PC-9 (cell line): ENCODE measurements around the gene LRRC26. TPM values are rescaled to one million over a fixed set of nuclear protein-coding genes. Genes with fewer than 3 reads are reported as not detected.

Source experiments
- BruUV-seq: library from RNA; stranded (reverse); fragments of 400-500 nt; replicated peaks from 2 replicates; lab custom pipeline; 2021; lab: Mats Ljungman, UMichigan
- CTCF ChIA-PET: fragments of 300-600 bp; sonication (Branson Sonifier 250); formaldehyde crosslinking; loops from one replicate; lab custom pipeline; 2022; ENCODE audit warnings: antibody characterized with exemption; lab: Charles Lee
- POLR2A ChIA-PET: fragments of 300-600 bp; sonication (Branson Sonifier 250); formaldehyde crosslinking; loops from one replicate; lab custom pipeline; 2022; ENCODE audit warnings: antibody characterized with exemption; ENCODE audit not compliant: unreplicated experiment; lab: Charles Lee
- DNase-seq, 2 experiments: peaks; one replicate each; pipeline versions ENCODE4 v3.0.0 to v3.0.0-alpha.2; 2015 to 2022; ENCODE audit warnings: mixed read lengths in 1 of 2
- H2AFZ ChIP-seq: fragments of 200-600 bp; sonication (generic); 2 replicates; pipeline ENCODE4 v1.8.1; 2017; ENCODE audit warnings: antibody characterized with exemption
- H3F3A ChIP-seq: fragments of 200-600 bp; sonication (generic); 2 replicates; pipeline ENCODE4 v1.8.1; 2017; ENCODE audit warnings: antibody characterized with exemption, mild to moderate bottlenecking, low read depth; ENCODE audit not compliant: insufficient read depth
- H3K27ac ChIP-seq: fragments of 200-600 bp; sonication (generic); 2 replicates; pipeline ENCODE4 v1.6.1; 2016; ENCODE audit warnings: mixed run types
- H3K27me3 ChIP-seq: fragments of 200-600 bp; sonication (generic); 2 replicates; pipeline ENCODE4 v1.6.1; 2016; ENCODE audit warnings: low read depth, mixed run types; ENCODE audit not compliant: insufficient read depth
- H3K36me3 ChIP-seq: fragments of 200-600 bp; sonication (generic); 2 replicates; pipeline ENCODE4 v1.6.1; 2016; ENCODE audit warnings: low read depth, mixed run types
- H3K4me1 ChIP-seq: fragments of 200-600 bp; sonication (generic); replicated peaks from 2 replicates; pipeline ENCODE4 v1.6.1; 2016; ENCODE audit warnings: mixed run types; ENCODE audit not compliant: insufficient read depth
- H3K4me2 ChIP-seq: fragments of 200-600 bp; sonication (generic); 2 replicates; pipeline ENCODE4 v1.6.1; 2017; ENCODE audit warnings: mixed run types
- H3K4me3 ChIP-seq: fragments of 200-600 bp; sonication (generic); 2 replicates; pipeline ENCODE4 v1.6.1; 2016; ENCODE audit warnings: mixed run types
- H3K79me2 ChIP-seq: fragments of 200-600 bp; sonication (generic); 2 replicates; pipeline ENCODE4 v1.6.1; 2017; ENCODE audit warnings: low read depth, mixed run types
- H3K9me2 ChIP-seq: fragments of 200-600 bp; sonication (generic); 2 replicates; pipeline ENCODE4 v1.8.1; 2017; ENCODE audit warnings: mild to moderate bottlenecking; ENCODE audit not compliant: insufficient read depth
- H3K9me3 ChIP-seq: fragments of 200-600 bp; sonication (generic); 2 replicates; pipeline ENCODE4 v1.8.1; 2016; ENCODE audit warnings: low read depth; ENCODE audit not compliant: insufficient read depth
- H4K20me1 ChIP-seq: fragments of 200-600 bp; sonication (generic); 2 replicates; pipeline ENCODE4 v1.8.1; 2017; ENCODE audit not compliant: insufficient read depth
- EZH2 ChIP-seq: fragments of 200-600 bp; sonication (generic); IDR thresholded peaks from 2 replicates; pipeline ENCODE4 v1.8.0; 2017; ENCODE audit warnings: antibody characterized with exemption, low read depth
- intact Hi-C: fragments of 100-400 bp; cut with micrococcal nuclease; formaldehyde crosslinking; loops from one replicate; pipeline ENCODE4 v1.10.0; 2022; ENCODE audit not compliant: unreplicated experiment
- total RNA-seq: library from RNA; stranded (reverse); gene quantifications from 2 replicates; pipeline ENCODE4 v1.2.3, GENCODE V29; 2021
- TF ChIP-seq, protein P1 (sequence below): fragments of 200-600 bp; sonication (generic); conservative IDR thresholded peaks from 2 replicates; pipeline ENCODE4 v1.6.1; 2017; ENCODE audit warnings: mixed run types, antibody characterized with exemption, mild to moderate bottlenecking, moderate library complexity

Gene LRRC26
- total RNA-seq, 1 experiment from 2014 or later: 2.3 TPM

DNA sequence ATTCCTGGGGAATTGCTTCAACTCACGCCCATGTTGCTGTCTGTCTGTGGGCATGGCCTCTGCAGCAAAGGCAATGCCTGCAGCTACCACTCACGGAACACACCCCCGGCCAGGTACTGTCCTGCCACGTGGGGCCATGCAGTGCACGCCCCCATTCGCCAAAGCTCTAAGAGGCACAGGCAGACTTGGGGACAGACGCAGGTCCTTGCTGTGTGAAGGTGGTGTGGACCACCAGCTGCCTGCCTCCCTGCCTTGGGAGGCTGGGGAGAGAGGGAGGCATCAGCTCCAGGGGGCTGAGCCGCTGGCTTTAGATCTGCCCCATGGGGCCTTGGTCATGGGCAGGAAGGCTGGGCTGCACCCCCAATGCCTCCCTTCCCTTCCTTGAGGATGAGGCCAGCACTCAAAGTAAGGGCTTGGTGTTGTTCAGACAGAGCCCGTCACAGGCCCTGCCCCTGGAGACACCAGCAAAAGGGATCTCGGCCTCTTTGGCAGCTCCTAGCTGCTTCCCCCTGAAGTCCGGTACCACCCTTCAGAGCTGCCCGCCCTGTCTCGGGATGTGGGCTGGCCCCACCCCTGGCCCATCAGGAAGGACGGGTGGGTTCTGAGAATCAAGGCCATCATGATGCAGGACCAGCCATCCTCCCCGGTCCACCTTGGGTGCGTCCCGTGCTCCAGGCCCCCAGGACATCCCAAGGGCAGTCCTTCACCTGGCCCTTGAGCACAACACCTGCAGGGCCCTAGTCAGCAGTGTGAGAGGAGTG lies 28.6 kb downstream of the LRRC26 start:
- no peaks in the 10 kb centered on the region for H3F3A ChIP-seq
- CTCF ChIA-PET: no interaction called here
- no peaks in the 10 kb centered on the region for H3K4me1 ChIP-seq
- H3K27me3 ChIP-seq: peaks cover 26% of the 10 kb centered on the region; the same call in 1 of the 2 replicates
- intact Hi-C loops: no loop called here
- H3K4me3 ChIP-seq: no peak overlapping the region
- H3K36me3 ChIP-seq: no peaks in the 10 kb centered on the region
- no peaks in the 10 kb centered on the region for H3K79me2 ChIP-seq
- BruUV-seq: no TSS peak
- DNase-seq: no peak
- no peaks in the 10 kb centered on the region for H4K20me1 ChIP-seq
- POLR2A ChIA-PET: no interaction called here
- H2AFZ ChIP-seq: no peak overlapping the region
- H3K4me2 ChIP-seq: no peak overlapping the region
- no peaks in the 10 kb centered on the region for H3K9me3 ChIP-seq
- no peak overlapping the region for H3K27ac ChIP-seq
- H3K9me2 ChIP-seq: no peaks in the 10 kb centered on the region
- TF ChIP-seq EZH2: no peak
- TF ChIP-seq, protein P1, sequence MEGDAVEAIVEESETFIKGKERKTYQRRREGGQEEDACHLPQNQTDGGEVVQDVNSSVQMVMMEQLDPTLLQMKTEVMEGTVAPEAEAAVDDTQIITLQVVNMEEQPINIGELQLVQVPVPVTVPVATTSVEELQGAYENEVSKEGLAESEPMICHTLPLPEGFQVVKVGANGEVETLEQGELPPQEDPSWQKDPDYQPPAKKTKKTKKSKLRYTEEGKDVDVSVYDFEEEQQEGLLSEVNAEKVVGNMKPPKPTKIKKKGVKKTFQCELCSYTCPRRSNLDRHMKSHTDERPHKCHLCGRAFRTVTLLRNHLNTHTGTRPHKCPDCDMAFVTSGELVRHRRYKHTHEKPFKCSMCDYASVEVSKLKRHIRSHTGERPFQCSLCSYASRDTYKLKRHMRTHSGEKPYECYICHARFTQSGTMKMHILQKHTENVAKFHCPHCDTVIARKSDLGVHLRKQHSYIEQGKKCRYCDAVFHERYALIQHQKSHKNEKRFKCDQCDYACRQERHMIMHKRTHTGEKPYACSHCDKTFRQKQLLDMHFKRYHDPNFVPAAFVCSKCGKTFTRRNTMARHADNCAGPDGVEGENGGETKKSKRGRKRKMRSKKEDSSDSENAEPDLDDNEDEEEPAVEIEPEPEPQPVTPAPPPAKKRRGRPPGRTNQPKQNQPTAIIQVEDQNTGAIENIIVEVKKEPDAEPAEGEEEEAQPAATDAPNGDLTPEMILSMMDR: no peak

- no peak overlapping the region for H3K4me2 ChIP-seq
- no peak overlapping the region for H2AFZ ChIP-seq
- no peaks in the 10 kb centered on the region for H4K20me1 ChIP-seq
- no peak overlapping the region for H3K4me3 ChIP-seq
- H3K27me3 ChIP-seq: peaks cover 26% of the 10 kb centered on the region; the same call in 1 of the 2 replicates
- no peaks in the 10 kb centered on the region for H3F3A ChIP-seq
- no peak for DNase-seq
- H3K27ac ChIP-seq: no peak overlapping the region
- ChIA-PET CTCF (interaction anchor here (0.6 kb wide), 1 partner anchor 10 kb away, joined by 3 read pairs; no protein-coding TSS in a partner anchor), POLR2A (no interaction called here)
- H3K4me1 ChIP-seq: no peaks in the 10 kb centered on the region
- no peak for TF ChIP-seq EZH2
- TF ChIP-seq, protein P1: no peak
- no peaks in the 10 kb centered on the region for H3K9me2 ChIP-seq
- no TSS peak for BruUV-seq
- H3K9me3 ChIP-seq: no peaks in the 10 kb centered on the region
- H3K79me2 ChIP-seq: no peaks in the 10 kb centered on the region
- no peaks in the 10 kb centered on the region for H3K36me3 ChIP-seq
- intact Hi-C loops: no loop called here
These were observed 29.5 kb downstream of the LRRC26 start for GRCh38 chr9:137140151-137141012.

DNA sequence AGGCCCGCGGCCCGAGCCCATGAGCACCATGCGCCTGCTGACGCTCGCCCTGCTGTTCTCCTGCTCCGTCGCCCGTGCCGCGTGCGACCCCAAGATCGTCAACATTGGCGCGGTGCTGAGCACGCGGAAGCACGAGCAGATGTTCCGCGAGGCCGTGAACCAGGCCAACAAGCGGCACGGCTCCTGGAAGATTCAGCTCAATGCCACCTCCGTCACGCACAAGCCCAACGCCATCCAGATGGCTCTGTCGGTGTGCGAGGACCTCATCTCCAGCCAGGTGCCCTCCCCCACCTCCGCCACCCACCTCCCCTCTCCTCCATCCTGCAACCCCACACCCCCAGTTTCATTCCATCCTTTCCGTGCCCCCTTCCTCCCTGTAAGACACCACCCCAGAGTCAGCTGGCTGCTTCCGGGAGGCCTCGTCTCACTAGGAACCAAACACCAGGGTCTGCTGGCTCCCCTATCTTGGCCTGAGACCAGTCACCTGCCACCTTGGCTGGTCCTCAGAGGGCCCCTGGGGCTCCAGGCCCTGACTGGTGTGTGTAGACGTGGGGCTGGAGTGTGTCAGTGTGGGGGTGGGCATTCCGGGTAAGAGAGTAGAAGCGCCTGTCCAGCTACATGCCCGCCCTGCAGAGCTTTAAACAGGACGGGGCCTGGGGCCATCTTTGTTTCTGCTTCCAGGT lies 30.2 kb downstream of the LRRC26 start:
- H3K79me2 ChIP-seq: no peaks in the 10 kb centered on the region
- no peak overlapping the region for H3K4me3 ChIP-seq
- H3K4me2 ChIP-seq: no peak overlapping the region
- H4K20me1 ChIP-seq: no peaks in the 10 kb centered on the region
- no peaks in the 10 kb centered on the region for H3K36me3 ChIP-seq
- TF ChIP-seq, protein P1: no peak
- no peak for TF ChIP-seq EZH2
- H3K4me1 ChIP-seq: no peaks in the 10 kb centered on the region
- DNase-seq: no peak
- no peaks in the 10 kb centered on the region for H3K9me2 ChIP-seq
- H3F3A ChIP-seq: peaks cover 3% of the 10 kb centered on the region; the same call in 1 of the 2 replicates
- H2AFZ ChIP-seq: no peak overlapping the region
- no TSS peak for BruUV-seq
- intact Hi-C loops: no loop called here
- no peak overlapping the region for H3K27ac ChIP-seq
- peaks cover 26% of the 10 kb centered on the region; the same call in 1 of the 2 replicates for H3K27me3 ChIP-seq
- ChIA-PET CTCF (interaction anchor here (0.6 kb wide), 1 partner anchor 11 kb away, joined by 3 read pairs; no protein-coding TSS in a partner anchor), POLR2A (no interaction called here)
- H3K9me3 ChIP-seq: no peaks in the 10 kb centered on the region
